HUES6 (cell line): ENCODE data around the gene SULT2B1.

Source experiments
- H3K27ac ChIP-seq: 2 replicates; pipeline ENCODE4 v1.7.0; 2013; ENCODE audit warnings: low read depth, mild to moderate bottlenecking, low read length, inconsistent platforms
- H3K27me3 ChIP-seq: 2 replicates; pipeline ENCODE4 v1.6.1; 2013; ENCODE audit warnings: low read length; ENCODE audit not compliant: control insufficient read depth, insufficient read depth
- H3K36me3 ChIP-seq: 2 replicates; pipeline ENCODE4 v1.6.1; 2013; ENCODE audit warnings: low read length; ENCODE audit not compliant: control insufficient read depth, insufficient read depth
- H3K4me1 ChIP-seq: 2 replicates; pipeline ENCODE4 v1.6.1; 2013; ENCODE audit warnings: low read length; ENCODE audit not compliant: control insufficient read depth, insufficient read depth
- H3K4me3 ChIP-seq: 2 replicates; pipeline ENCODE4 v1.5.1; 2013; ENCODE audit warnings: low read depth, low read length
- H3K9ac ChIP-seq: one replicate; pipeline ENCODE4 v1.6.1; 2013; ENCODE audit warnings: mild to moderate bottlenecking, low read length
- H3K9me3 ChIP-seq: 2 replicates; pipeline ENCODE4 v1.6.1; 2013; ENCODE audit warnings: low read depth, low read length; ENCODE audit not compliant: control insufficient read depth, insufficient read depth

SULT2B1 gene

DNA sequence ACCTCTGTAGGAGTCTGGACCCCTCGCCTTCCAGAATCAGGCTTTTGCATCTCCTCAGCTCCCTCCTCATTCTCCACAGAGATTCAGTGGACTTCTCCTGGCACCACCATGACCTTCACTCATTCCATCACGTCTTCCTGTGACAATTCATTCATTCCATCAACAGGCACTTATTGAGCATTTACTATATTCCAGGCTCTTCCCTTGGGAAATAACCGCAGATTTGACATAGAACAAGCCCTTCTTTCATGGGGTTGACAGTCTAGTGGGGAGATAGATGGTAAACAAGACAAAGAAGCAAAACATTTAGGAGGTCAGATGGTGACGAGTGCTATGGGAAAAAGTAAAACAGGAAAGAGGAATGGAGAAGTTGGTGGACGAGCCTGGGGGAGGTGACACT lies 2.6 kb upstream of the SULT2B1 start:
- no peaks in the 10 kb centered on the region for H3K36me3 ChIP-seq
- no peaks in the 10 kb centered on the region for H3K27me3 ChIP-seq

DNA sequence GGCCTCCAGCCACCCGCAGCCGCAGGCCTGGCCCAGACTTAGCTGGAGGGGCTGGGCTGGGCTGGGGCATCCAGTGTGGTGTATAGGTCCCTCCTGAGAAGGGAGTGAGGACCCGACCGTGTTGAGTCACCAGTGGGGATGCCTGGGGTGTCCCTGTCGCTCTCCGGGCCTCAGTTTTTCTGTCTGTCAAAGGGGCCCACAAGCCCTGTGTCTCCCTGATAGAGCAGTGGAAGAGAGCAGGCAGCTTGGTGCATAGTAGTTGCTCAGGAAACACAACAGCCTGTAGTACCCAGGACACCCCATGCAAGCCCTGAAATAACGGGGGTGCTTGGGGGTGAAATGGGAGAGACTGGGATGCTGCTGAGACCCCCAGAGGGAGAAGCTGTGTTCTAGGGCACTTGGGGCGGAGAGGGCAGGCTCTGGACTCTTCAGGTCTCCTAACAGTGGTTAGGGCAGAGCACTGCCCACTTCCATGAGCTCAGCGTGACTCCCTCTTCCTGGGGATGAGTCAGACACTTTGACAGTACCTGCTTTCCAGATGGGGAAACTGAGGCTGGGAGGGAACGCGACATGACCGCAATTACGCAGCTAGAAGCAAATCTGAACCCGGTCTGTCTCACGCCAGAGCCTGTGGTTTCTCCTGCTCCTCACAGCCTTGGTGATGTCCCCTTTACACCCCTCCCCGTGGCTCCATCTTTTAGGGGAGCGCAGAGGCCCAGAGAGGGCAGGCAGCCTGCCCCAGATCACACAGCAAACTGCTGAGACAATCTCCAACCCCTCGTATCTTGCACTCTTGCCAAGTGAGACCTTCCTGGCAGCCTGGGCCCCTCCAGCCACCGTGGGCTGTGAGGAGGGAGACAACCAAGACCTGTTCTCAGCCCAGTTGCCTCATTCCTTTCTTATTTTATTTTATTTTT lies 692 bp downstream of the SULT2B1 start:
- Histone ChIP-seq H3K9ac (no peak overlapping the region), H3K36me3 (no peaks in the 10 kb centered on the region), H3K27ac (no peak overlapping the region), H3K27me3 (no peaks in the 10 kb centered on the region), H3K4me1 (peaks cover 17% of the 10 kb centered on the region), H3K4me3 (no peak overlapping the region), H3K9me3 (no peaks in the 10 kb centered on the region)

More for the DNA sequence above, 2.6 kb upstream of the SULT2B1 start:
- H3K4me3 ChIP-seq = no peak overlapping the region
- no peaks in the 10 kb centered on the region for H3K9me3 ChIP-seq
- no peak overlapping the region for H3K9ac ChIP-seq
- H3K4me1 ChIP-seq = peaks cover 19% of the 10 kb centered on the region
- no peak overlapping the region for H3K27ac ChIP-seq

GRCh38 chr19:48553676-48554384 lies 1.9 kb downstream of the SULT2B1 start:
- peak overlapping the region; percentile 45 for H3K9ac ChIP-seq
- peaks cover 17% of the 10 kb centered on the region for H3K4me1 ChIP-seq
- no peaks in the 10 kb centered on the region for H3K27me3 ChIP-seq

GRCh38 chr19:48554385-48555091 lies 2.6 kb downstream of the SULT2B1 start:
- H3K4me1 ChIP-seq = peaks cover 17% of the 10 kb centered on the region
- no peak overlapping the region for H3K4me3 ChIP-seq
- H3K27me3 ChIP-seq = no peaks in the 10 kb centered on the region
- H3K27ac ChIP-seq = peak overlapping the region; percentile 49; the same call in 1 of the 2 replicates
- H3K9me3 ChIP-seq = no peaks in the 10 kb centered on the region
- no peaks in the 10 kb centered on the region for H3K36me3 ChIP-seq
- H3K9ac ChIP-seq = no peak overlapping the region

More at GRCh38 chr19:48553676-48554384, 1.9 kb downstream of the SULT2B1 start:
- Histone ChIP-seq H3K4me3 (no peak overlapping the region), H3K9me3 (no peaks in the 10 kb centered on the region), H3K27ac (peak overlapping the region; percentile 49; the same call in 1 of the 2 replicates), H3K36me3 (no peaks in the 10 kb centered on the region)

- Histone ChIP-seq H3K27me3 (no peaks in the 10 kb centered on the region), H3K36me3 (no peaks in the 10 kb centered on the region), H3K9me3 (no peaks in the 10 kb centered on the region), H3K27ac (no peak overlapping the region), H3K9ac (no peak overlapping the region), H3K4me1 (peaks cover 13% of the 10 kb centered on the region), H3K4me3 (no peak overlapping the region)
These were observed 4.2 kb downstream of the SULT2B1 start for GRCh38 chr19:48556163-48556562.

DNA sequence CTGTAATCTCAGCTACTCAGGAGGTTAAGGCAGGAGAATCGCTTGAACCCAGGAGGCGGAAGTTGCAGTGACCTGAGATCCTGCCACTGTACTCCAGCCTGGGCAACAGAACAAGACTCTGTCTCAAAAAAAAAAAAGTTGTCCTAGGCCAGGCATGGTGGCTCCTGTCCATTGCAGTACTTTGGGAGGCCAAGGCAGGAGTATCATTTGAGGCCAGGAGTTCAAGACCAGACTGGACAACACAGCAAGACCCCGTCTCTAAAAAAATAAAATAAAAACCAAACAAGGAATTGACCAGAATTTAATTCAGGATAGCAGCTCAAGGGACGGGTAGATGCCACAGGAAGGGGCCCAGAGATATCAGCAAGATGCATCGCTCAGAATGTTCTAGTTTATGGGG lies 4.9 kb downstream of the SULT2B1 start:
- H3K4me1 ChIP-seq = peaks cover 13% of the 10 kb centered on the region
- no peak overlapping the region for H3K27ac ChIP-seq
- H3K36me3 ChIP-seq = no peaks in the 10 kb centered on the region
- no peaks in the 10 kb centered on the region for H3K9me3 ChIP-seq
- H3K4me3 ChIP-seq = no peak overlapping the region
- H3K9ac ChIP-seq = no peak overlapping the region
- no peaks in the 10 kb centered on the region for H3K27me3 ChIP-seq

- Histone ChIP-seq H3K27me3 (no peaks in the 10 kb centered on the region), H3K27ac (no peak overlapping the region), H3K4me3 (0 out of 2 replicates have a peak overlapping the region, but pooled peaks have one; percentile 1), H3K4me1 (peaks cover 13% of the 10 kb centered on the region), H3K9me3 (no peaks in the 10 kb centered on the region), H3K9ac (peak overlapping the region; percentile 13), H3K36me3 (no peaks in the 10 kb centered on the region)
These were observed 6.2 kb downstream of the SULT2B1 start for GRCh38 chr19:48558018-48558684.

DNA sequence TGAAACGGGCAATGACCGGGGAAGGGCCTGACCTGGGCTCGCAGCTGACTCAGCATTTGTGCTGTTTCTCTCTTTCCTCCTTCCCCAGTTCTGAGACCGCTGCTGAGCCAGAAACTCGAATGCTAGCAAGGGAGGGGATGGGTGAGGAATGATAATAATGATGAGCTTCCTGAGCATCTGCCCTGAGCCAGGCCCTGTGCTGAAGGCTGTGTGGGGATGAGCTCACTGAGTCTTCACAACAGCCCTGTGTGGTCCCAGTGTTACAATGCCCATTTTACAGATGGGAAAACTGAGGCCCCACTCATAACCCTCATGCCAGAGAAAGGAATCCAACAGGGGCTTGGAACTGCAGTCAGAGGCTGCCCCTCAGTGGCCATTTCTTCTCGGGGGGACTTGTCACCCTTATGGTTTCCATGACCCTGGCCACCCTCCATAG lies 8.1 kb downstream of the SULT2B1 start:
- no peak overlapping the region for H3K4me3 ChIP-seq
- 0 out of 2 replicates have a peak, but pooled peaks cover 5% of the 10 kb centered on the region for H3K4me1 ChIP-seq
- H3K36me3 ChIP-seq = no peaks in the 10 kb centered on the region
- H3K9ac ChIP-seq = no peak overlapping the region
- no peaks in the 10 kb centered on the region for H3K9me3 ChIP-seq
- H3K27me3 ChIP-seq = no peaks in the 10 kb centered on the region
- no peak overlapping the region for H3K27ac ChIP-seq

GRCh38 chr19:48561412-48561811 lies 9.4 kb downstream of the SULT2B1 start:
- Histone ChIP-seq H3K27ac (no peak overlapping the region), H3K36me3 (no peaks in the 10 kb centered on the region), H3K27me3 (no peaks in the 10 kb centered on the region), H3K9ac (no peak overlapping the region), H3K4me3 (no peak overlapping the region), H3K4me1 (no peaks in the 10 kb centered on the region), H3K9me3 (no peaks in the 10 kb centered on the region)

- H3K9ac ChIP-seq = no peak overlapping the region
- H3K9me3 ChIP-seq = no peaks in the 10 kb centered on the region
- no peaks in the 10 kb centered on the region for H3K27me3 ChIP-seq
- peaks cover 8% of the 10 kb centered on the region for H3K4me1 ChIP-seq
- H3K36me3 ChIP-seq = no peaks in the 10 kb centered on the region
- no peak overlapping the region for H3K27ac ChIP-seq
- H3K4me3 ChIP-seq = no peak overlapping the region
These were observed 13.1 kb downstream of the SULT2B1 start for GRCh38 chr19:48565090-48565489.
